BJ (cell line): ENCODE results near the gene FOSL1. TPM values are rescaled to one million over a fixed set of nuclear protein-coding genes. Genes with fewer than 3 reads are reported as not detected.

Experiments used
- CTCF ChIA-PET: fragments of 350-600 bp; formaldehyde crosslinking; extraction: SDS; loops from one replicate; lab custom pipeline; 2021; ENCODE audit warnings: antibody characterized with exemption, inconsistent platforms; lab: Yijun Ruan, JAX
- POLR2A ChIA-PET: fragments of 300-600 bp; sonication (Branson Sonifier 250); formaldehyde crosslinking; extraction: SDS; loops from one replicate; lab custom pipeline; 2021; ENCODE audit warnings: antibody characterized with exemption; lab: Charles Lee
- DNase-seq: peaks from one replicate; pipeline ENCODE4 v3.0.0-alpha.2; 2011; ENCODE audit warnings: low read depth
- H3K27me3 ChIP-seq: 2 replicates; pipeline ENCODE4 v1.6.0; 2011; ENCODE audit warnings: low read length; ENCODE audit not compliant: control insufficient read depth, insufficient read depth
- H3K36me3 ChIP-seq: 2 replicates; pipeline ENCODE4 v1.5.1; 2011; ENCODE audit warnings: low read length; ENCODE audit not compliant: control insufficient read depth, insufficient read depth
- H3K4me3 ChIP-seq: 2 replicates; pipeline ENCODE4 v1.5.1; 2011; ENCODE audit warnings: low read depth, mild to moderate bottlenecking, control low read depth, low read length
- polyA plus RNA-seq: library from polyadenylated mRNA; depleted of rRNA; stranded (reverse); fragments of >200 nt; gene quantifications from 2 replicates; pipeline ENCODE4 v1.2.3, GENCODE V29; 2011
- TF ChIP-seq, protein P1 (sequence below): IDR thresholded peaks from 2 replicates; pipeline ENCODE4 v1.5.1; 2011; ENCODE audit warnings: low read depth, mild to moderate bottlenecking, control low read depth, inconsistent platforms, low read length, moderate library complexity; ENCODE audit not compliant: insufficient read depth

The FOSL1 gene
- polyA plus RNA-seq, 1 experiment: 10.3 TPM

- TF ChIP-seq, protein P1, sequence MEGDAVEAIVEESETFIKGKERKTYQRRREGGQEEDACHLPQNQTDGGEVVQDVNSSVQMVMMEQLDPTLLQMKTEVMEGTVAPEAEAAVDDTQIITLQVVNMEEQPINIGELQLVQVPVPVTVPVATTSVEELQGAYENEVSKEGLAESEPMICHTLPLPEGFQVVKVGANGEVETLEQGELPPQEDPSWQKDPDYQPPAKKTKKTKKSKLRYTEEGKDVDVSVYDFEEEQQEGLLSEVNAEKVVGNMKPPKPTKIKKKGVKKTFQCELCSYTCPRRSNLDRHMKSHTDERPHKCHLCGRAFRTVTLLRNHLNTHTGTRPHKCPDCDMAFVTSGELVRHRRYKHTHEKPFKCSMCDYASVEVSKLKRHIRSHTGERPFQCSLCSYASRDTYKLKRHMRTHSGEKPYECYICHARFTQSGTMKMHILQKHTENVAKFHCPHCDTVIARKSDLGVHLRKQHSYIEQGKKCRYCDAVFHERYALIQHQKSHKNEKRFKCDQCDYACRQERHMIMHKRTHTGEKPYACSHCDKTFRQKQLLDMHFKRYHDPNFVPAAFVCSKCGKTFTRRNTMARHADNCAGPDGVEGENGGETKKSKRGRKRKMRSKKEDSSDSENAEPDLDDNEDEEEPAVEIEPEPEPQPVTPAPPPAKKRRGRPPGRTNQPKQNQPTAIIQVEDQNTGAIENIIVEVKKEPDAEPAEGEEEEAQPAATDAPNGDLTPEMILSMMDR: no peak
- POLR2A ChIA-PET: interaction anchor here (0.6 kb wide), 1 partner anchor 9 kb away, joined by 3 read pairs; no protein-coding TSS in a partner anchor
These were observed 14.2 kb downstream of the FOSL1 start for GRCh38 chr11:65885808-65886536.

DNA sequence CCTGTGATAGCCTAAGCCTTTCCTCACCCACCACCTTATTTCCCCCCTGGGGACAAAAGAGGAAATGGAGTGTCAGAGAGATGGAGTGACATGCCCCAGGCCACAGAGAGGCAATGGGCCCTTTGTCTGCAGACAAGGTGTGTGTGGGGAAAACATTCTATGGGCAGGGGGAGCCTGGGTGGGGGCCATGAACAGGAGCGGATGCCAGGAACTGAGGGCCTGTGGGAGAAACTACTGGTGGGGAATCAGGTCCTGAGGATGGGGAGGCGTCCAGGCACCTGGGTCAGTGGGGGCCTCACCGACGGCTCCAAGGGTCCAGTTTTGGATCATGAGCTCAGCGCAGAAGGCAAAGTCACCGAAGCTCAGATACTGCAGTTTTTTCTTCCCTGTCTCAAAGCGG, 15.0 kb downstream of the FOSL1 start:
- DNase-seq: no peak
- ChIA-PET CTCF (interaction anchor here (0.6 to 11.7 kb wide), 26 partner anchors 9 to 192 kb away, joined by 3 to 130 read pairs (median 8); partner anchors contain the start of genes C11orf68, CST6, EFEMP2 and FOSL1), POLR2A (interaction anchor here (0.6 kb wide), 1 partner anchor 380 kb away, joined by 3 read pairs; no protein-coding TSS in a partner anchor)
- H3K27me3 ChIP-seq: no peaks in the 10 kb centered on the region
- H3K36me3 ChIP-seq: peaks cover 26% of the 10 kb centered on the region
- no peak overlapping the region for H3K4me3 ChIP-seq
- TF ChIP-seq, protein P1: no peak

More at GRCh38 chr11:65885808-65886536, 14.2 kb downstream of the FOSL1 start:
- DNase-seq: no peak
- peaks cover 26% of the 10 kb centered on the region for H3K36me3 ChIP-seq
- H3K27me3 ChIP-seq: no peaks in the 10 kb centered on the region
- H3K4me3 ChIP-seq: no peak overlapping the region
- CTCF ChIA-PET: interaction anchor here (1.0 to 11.7 kb wide), 15 partner anchors 9 to 174 kb away, joined by 3 to 130 read pairs (median 9); partner anchors contain the start of genes EFEMP2, FOSL1, KAT5 and MUS81

GRCh38 chr11:65884716-65885092, 15.5 kb downstream of the FOSL1 start:
- Histone ChIP-seq H3K27me3 (no peaks in the 10 kb centered on the region), H3K36me3 (peaks cover 26% of the 10 kb centered on the region), H3K4me3 (no peak overlapping the region)
- DNase-seq: no peak
- TF ChIP-seq, protein P1: peak; percentile 100
- CTCF ChIA-PET: interaction anchor here (0.6 to 11.7 kb wide), 35 partner anchors 8 to 514 kb away, joined by 3 to 130 read pairs (median 6); partner anchors contain the start of genes C11orf68, CST6, EFEMP2 and FOSL1
- POLR2A ChIA-PET: interaction anchor here (0.6 kb wide), 1 partner anchor 379 kb away, joined by 3 read pairs; no protein-coding TSS in a partner anchor

GRCh38 chr11:65883786-65884715, 16.1 kb downstream of the FOSL1 start:
- no peak for DNase-seq
- TF ChIP-seq, protein P1: no peak
- Histone ChIP-seq H3K36me3 (peaks cover 26% of the 10 kb centered on the region), H3K27me3 (no peaks in the 10 kb centered on the region), H3K4me3 (no peak overlapping the region)
- ChIA-PET POLR2A (no interaction called here), CTCF (interaction anchor here (0.6 to 11.7 kb wide), 37 partner anchors 7 to 513 kb away, joined by 3 to 130 read pairs (median 6); partner anchors contain the start of genes C11orf68, CST6, EFEMP2 and FOSL1)
